SU-DHL-6 (cell line): ENCODE results near the gene ERBB4.

Source experiments
- H2AFZ ChIP-seq: fragments of 200-600 bp; sonication (generic); 2 replicates; pipeline ENCODE4 v1.6.1; 2014; ENCODE audit warnings: low read depth, mild to moderate bottlenecking, moderate library complexity, mixed read lengths, antibody characterized with exemption, low read length; ENCODE audit not compliant: severe bottlenecking
- H3F3A ChIP-seq: fragments of 200-600 bp; shearing (Covaris generic); 2 replicates; pipeline ENCODE4 v1.6.0; 2016; ENCODE audit warnings: antibody characterized with exemption, mild to moderate bottlenecking; ENCODE audit not compliant: insufficient read depth
- H3K27ac ChIP-seq: fragments of 200-600 bp; sonication (generic); 2 replicates; pipeline ENCODE4 v1.5.1; 2016; ENCODE audit warnings: low read depth, mild to moderate bottlenecking, low read length, moderate library complexity, mixed read lengths
- H3K27me3 ChIP-seq: fragments of 200-600 bp; sonication (generic), shearing (Covaris generic); 2 replicates; pipeline ENCODE4 v1.6.0; 2014; ENCODE audit warnings: mild to moderate bottlenecking, low read length
- H3K36me3 ChIP-seq: fragments of 200-600 bp; sonication (generic); 2 replicates; pipeline ENCODE4 v1.6.1; 2014; ENCODE audit warnings: mild to moderate bottlenecking, low read length, mixed read lengths
- H3K4me2 ChIP-seq: fragments of 300-600, 200-600 bp; shearing (Covaris generic), sonication (generic); 2 replicates; pipeline ENCODE4 v1.6.0; 2014; ENCODE audit warnings: low read length, low read depth, mild to moderate bottlenecking; ENCODE audit not compliant: poor library complexity, severe bottlenecking
- H3K4me3 ChIP-seq: fragments of 200-600 bp; sonication (generic); 2 replicates; pipeline ENCODE4 v1.5.1; 2014; ENCODE audit warnings: antibody characterized with exemption, low read length, mild to moderate bottlenecking, mixed read lengths; ENCODE audit not compliant: insufficient read depth, poor library complexity, severe bottlenecking
- H3K79me2 ChIP-seq: fragments of 200-600 bp; sonication (generic); 2 replicates; pipeline ENCODE4 v1.6.1; 2014; ENCODE audit warnings: mild to moderate bottlenecking, low read length, moderate library complexity; ENCODE audit not compliant: insufficient read depth
- H3K9ac ChIP-seq: fragments of 200-600 bp; sonication (generic); 2 replicates; pipeline ENCODE4 v1.7.0; 2014; ENCODE audit warnings: mild to moderate bottlenecking, low read length
- H3K9me2 ChIP-seq: fragments of 200-600 bp; sonication (generic); replicated peaks from 2 replicates; pipeline ENCODE4 v1.6.1; 2014; ENCODE audit warnings: low read length; ENCODE audit not compliant: insufficient read depth
- H3K9me3 ChIP-seq: fragments of 200-600 bp; sonication (generic); 2 replicates; pipeline ENCODE4 v1.6.1; 2014; ENCODE audit warnings: low read length, mixed read lengths; ENCODE audit not compliant: insufficient read depth
- H4K20me1 ChIP-seq: fragments of 200-600 bp; sonication (generic); 2 replicates; pipeline ENCODE4 v1.6.1; 2014; ENCODE audit warnings: low read depth, mild to moderate bottlenecking, antibody characterized with exemption, low read length, moderate library complexity, mixed read lengths
- EZH2phosphoT487 ChIP-seq: fragments of 200-600 bp; sonication (generic), shearing (Covaris generic); conservative IDR thresholded peaks from 2 replicates; pipeline ENCODE4 v1.6.1; 2018; ENCODE audit warnings: mild to moderate bottlenecking, antibody characterized with exemption, low read length, moderate library complexity, mixed read lengths
- TF ChIP-seq, protein P1 (sequence below): fragments of 200-600 bp; sonication (generic); IDR thresholded peaks from one replicate; pipeline ENCODE4 v1.5.1; 2017; ENCODE audit warnings: antibody characterized with exemption, mild to moderate bottlenecking, low read length, moderate library complexity; ENCODE audit not compliant: insufficient read depth, poor library complexity, severe bottlenecking

ERBB4 gene

DNA sequence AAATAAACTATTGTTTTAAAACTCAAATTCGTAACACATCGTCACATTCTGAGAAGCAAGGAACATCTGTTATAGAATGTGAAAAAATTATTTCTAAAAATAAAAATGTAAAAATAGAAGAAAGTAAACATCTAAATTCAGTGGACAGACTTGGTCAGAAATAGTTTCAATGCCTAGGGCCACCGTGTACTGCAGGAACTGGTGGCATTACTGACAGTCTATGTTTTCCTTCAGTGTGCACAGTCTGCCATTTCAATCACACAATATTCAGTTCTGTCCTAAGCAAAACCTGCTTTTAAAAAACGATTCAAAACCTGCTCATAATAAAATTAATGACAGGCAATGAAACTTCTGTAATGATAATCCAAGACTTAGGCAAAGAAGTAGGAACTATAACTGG, 190.1 kb downstream of the ERBB4 start:
- H3K9me2 ChIP-seq = no peaks in the 10 kb centered on the region
- H3K36me3 ChIP-seq = no peaks in the 10 kb centered on the region
- H3K9me3 ChIP-seq = no peaks in the 10 kb centered on the region
- no peak overlapping the region for H3K27ac ChIP-seq
- H2AFZ ChIP-seq = no peak overlapping the region
- TF ChIP-seq, protein P1, sequence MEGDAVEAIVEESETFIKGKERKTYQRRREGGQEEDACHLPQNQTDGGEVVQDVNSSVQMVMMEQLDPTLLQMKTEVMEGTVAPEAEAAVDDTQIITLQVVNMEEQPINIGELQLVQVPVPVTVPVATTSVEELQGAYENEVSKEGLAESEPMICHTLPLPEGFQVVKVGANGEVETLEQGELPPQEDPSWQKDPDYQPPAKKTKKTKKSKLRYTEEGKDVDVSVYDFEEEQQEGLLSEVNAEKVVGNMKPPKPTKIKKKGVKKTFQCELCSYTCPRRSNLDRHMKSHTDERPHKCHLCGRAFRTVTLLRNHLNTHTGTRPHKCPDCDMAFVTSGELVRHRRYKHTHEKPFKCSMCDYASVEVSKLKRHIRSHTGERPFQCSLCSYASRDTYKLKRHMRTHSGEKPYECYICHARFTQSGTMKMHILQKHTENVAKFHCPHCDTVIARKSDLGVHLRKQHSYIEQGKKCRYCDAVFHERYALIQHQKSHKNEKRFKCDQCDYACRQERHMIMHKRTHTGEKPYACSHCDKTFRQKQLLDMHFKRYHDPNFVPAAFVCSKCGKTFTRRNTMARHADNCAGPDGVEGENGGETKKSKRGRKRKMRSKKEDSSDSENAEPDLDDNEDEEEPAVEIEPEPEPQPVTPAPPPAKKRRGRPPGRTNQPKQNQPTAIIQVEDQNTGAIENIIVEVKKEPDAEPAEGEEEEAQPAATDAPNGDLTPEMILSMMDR = no peak
- no peak for TF ChIP-seq EZH2phosphoT487
- H3K27me3 ChIP-seq = no peaks in the 10 kb centered on the region
- no peak overlapping the region for H3K4me2 ChIP-seq
- H4K20me1 ChIP-seq = no peaks in the 10 kb centered on the region
- H3K4me3 ChIP-seq = no peak overlapping the region
- no peaks in the 10 kb centered on the region for H3F3A ChIP-seq
- H3K79me2 ChIP-seq = no peaks in the 10 kb centered on the region
- no peak overlapping the region for H3K9ac ChIP-seq

DNA sequence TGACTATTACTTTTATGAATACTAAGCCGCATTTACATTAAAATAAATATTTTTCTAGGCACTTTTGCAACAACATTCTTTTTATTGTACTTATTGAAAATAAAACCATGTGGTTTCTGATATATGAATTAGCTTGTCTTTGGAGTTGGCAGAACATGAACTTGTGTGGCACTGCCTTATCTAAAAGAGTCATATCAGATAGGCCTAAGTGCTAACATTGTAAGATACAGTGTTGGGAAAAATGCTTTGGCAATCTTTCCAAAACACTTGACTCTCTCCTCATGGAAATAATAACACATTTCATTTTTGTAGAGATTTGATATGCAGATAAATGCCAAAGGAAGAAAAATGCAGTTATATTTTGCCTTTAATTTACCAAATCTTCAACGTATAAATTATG, 191.7 kb downstream of the ERBB4 start:
- Histone ChIP-seq H3K36me3 (no peaks in the 10 kb centered on the region), H3F3A (no peaks in the 10 kb centered on the region), H2AFZ (no peak overlapping the region), H3K4me2 (no peak overlapping the region), H3K79me2 (no peaks in the 10 kb centered on the region), H3K9ac (no peak overlapping the region), H3K27me3 (no peaks in the 10 kb centered on the region), H3K9me3 (no peaks in the 10 kb centered on the region), H3K9me2 (no peaks in the 10 kb centered on the region), H4K20me1 (no peaks in the 10 kb centered on the region), H3K4me3 (no peak overlapping the region), H3K27ac (no peak overlapping the region)
- TF ChIP-seq, protein P1 = no peak
- no peak for TF ChIP-seq EZH2phosphoT487

DNA sequence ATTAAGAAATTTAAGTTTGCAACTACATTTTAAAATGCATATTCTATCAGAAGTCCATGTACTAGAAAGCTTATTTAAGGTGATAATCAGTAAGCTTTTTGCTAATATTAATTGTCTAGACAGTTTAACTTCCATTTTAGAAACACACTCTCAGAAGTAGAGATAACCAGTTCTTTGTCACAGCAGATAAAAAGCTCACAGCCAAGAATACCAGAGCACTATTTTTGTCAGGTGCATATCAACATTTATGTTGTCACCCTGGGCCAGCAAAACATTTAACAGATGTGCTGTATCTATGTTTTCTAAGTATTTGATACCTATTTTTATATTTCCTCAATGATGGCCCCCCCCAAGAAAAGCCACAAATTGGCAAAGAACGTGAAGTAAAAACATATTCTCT, 192.6 kb downstream of the ERBB4 start:
- no peaks in the 10 kb centered on the region for H3F3A ChIP-seq
- H2AFZ ChIP-seq = no peak overlapping the region
- no peaks in the 10 kb centered on the region for H3K27me3 ChIP-seq
- TF ChIP-seq EZH2phosphoT487 = no peak
- TF ChIP-seq, protein P1 = no peak
- H3K27ac ChIP-seq = no peak overlapping the region
- no peaks in the 10 kb centered on the region for H3K9me2 ChIP-seq
- H3K4me3 ChIP-seq = no peak overlapping the region
- no peak overlapping the region for H3K9ac ChIP-seq
- no peaks in the 10 kb centered on the region for H3K9me3 ChIP-seq
- H3K79me2 ChIP-seq = no peaks in the 10 kb centered on the region
- no peaks in the 10 kb centered on the region for H4K20me1 ChIP-seq
- no peaks in the 10 kb centered on the region for H3K36me3 ChIP-seq
- H3K4me2 ChIP-seq = no peak overlapping the region
